HG03066 (cell line): ENCODE data around the gene RGS3.
A peak's percentile ranks its signal among the peaks of the same experiment; 100 is the strongest.

Source experiments
- ATAC-seq: cut with Tn5 transposase; IDR thresholded peaks from one replicate; pipeline ENCODE4 v1.9.1; 2021; ENCODE audit warnings: low read depth; ENCODE audit not compliant: unreplicated experiment

RGS3 gene

GRCh38 chr9:113594484-113595299 lies 131.2 kb downstream of the RGS3 start:
- no peak for ATAC-seq

GRCh38 chr9:113596616-113597320 lies 133.2 kb downstream of the RGS3 start:
- ATAC-seq: no peak

DNA sequence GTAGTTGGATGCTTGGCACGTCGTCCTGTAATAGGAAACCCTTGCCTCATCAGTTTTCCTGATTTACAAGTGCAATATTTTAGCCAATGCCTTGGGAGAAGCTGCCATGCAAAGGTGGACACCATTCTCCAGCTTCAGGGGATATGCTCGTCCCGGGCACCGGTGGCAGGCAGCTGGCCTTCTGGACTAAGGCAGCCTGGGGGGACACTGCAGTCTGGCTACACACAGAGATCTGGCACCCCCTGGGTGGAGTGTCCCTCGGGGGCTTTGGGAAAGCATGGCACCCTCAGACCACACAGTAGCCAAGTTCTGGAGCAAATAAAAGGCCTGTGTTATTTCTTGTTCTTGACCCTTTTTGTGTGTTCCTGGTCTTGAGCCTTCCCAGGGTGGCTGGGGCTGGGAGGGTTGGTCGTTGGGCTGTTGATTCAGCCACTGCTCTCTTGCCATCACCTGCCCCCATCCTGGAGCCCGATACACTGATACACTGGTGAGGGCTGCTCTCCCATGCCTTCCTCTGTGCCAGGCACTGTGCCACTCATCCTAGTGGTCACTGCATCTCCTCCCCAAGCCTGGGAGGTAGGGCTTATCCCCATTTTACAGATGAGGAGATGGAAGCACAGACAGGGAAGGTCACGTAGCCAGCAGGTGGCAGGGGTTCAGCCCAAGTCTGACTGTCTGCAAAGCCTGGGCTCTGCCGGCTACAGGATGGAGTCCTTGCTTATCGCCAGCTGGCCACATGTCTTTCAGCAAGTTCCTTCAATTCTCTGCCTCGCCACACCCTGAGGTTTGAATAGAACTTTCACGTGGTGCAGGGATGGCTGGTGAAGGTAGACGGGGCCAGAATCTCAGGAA lies 134.1 kb downstream of the RGS3 start:
- ATAC-seq: no peak

GRCh38 chr9:113598451-113598850 lies 134.9 kb downstream of the RGS3 start:
- ATAC-seq: no peak

- no peak for ATAC-seq
Measured at GRCh38 chr9:113598883-113599282, 135.4 kb downstream of the RGS3 start.

- ATAC-seq: no peak
Measured at GRCh38 chr9:113599646-113600022, 136.1 kb downstream of the RGS3 start.

- ATAC-seq: no peak
Measured at GRCh38 chr9:113600023-113600823, 136.7 kb downstream of the RGS3 start.

GRCh38 chr9:113600871-113601614 lies 137.5 kb downstream of the RGS3 start:
- no peak for ATAC-seq

DNA sequence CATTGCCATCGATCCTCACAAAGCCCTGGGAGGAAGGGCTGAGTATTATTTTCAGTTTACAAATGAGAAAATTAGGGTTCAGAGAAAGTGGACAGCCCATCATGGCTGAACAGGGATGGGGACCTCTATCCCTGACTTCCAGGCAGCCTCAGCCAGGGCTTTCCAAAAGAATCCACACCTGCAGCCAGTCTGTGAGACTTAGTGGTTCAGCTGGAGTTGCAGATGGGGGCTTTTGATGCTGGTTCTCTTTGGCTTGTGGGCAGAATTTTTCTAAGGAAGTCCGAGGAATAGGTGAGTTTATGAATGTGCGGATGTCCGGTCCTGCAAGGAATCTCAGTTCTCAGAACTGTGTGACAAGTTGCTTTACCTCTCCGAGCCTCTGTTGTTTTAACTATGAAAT lies 138.1 kb downstream of the RGS3 start:
- no peak for ATAC-seq

DNA sequence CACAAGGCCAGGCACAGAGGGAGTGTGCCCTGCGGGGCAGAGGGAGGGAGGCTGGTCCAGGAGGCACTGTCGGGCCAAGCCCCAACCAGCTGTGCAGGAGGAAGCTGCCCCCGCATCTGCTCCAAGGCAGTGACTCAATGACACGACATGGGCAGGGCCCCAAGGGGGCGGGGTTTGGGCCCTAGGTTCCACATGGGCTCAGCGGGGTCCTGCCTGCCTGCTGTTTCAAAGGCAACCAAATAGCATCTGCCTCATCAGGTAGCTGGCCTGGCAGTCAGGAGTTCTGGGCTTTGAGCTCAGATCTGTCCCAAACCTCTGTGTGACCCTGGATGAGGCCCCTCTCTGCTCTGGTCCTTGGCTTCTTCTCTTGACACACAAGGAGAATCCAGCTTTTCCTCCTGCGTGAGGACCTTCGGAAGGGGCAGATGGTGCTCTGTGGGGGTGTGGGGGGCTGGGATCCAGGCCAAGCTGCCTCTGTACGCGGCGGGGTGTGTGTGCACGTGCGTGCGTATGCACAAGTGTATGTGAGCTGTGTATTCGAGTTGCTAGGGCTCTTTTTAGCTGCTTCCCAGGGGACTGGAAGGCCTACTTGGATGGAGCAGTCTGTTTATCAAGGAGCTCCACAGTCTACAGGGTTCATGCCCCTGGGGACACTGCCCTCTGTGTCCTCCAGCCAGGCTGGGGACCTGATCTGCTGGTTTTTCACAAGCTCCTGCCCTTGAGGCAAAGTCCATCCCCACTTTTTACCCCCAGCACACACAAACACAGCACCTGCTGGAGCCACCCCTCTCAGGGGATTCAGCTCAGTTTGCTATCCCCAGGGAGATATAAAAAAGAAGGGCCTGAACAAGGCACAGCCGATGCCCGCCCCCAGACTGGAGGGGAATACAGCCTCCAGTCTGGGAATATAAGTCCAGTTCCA lies 138.9 kb downstream of the RGS3 start:
- peak; percentile 70 for ATAC-seq

DNA sequence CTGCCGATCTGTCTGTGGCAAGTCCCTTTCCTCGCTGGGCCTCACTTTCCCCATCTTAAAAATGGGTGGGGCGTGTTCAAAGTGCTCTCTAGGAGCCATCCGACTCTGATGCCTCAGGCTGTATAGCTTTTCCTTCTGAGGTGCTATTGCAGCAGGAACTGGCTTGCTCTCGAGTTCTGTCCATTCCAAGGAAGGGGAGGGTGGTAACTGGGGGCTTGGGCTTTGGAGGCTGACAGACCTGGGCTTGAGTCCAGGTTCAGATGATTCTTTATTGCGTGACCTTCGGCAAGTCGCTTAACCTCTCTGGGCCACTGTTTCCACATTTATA lies 139.5 kb downstream of the RGS3 start:
- no peak for ATAC-seq

DNA sequence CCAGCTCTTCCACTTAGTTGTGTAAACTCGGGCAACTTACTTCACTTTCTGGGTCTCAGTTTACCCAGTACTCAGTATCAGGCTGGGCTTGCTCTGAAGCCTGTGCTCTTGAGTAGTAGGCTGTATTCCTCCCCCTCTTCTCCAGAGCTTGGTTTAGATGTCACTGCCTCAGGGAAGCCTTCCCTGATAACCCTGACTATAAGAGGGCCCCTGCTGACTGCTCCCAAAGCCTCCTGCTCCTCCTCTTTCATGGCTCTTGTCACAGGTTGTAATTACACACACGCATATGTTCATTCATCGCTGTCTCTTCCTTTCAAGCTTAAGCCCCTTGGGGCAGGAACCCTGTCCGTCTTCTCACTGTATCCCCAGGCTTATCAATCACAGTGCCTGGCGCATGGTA lies 140.2 kb downstream of the RGS3 start:
- ATAC-seq: no peak

DNA sequence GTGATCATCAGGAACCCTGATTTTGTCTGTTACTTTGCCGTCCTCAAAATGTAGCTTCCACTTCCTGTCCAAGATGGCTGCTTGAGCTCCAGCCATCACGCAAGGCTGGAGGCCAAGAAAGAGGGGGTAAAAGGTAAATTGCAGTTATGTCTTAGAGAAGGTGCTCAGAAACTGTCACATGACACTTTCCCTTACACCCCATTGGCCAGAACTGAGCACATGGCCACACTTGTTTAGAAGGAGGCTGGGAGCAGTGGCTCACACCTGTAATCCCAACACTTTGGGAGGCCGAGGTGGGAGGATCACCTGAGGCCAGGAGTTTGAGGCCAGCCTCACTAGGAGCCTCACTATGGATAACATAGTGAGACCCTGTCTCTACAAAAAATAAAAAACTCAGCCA lies 140.9 kb downstream of the RGS3 start:
- ATAC-seq: no peak

- ATAC-seq: no peak
Measured at GRCh38 chr9:113606510-113606909, 143.0 kb downstream of the RGS3 start.

DNA sequence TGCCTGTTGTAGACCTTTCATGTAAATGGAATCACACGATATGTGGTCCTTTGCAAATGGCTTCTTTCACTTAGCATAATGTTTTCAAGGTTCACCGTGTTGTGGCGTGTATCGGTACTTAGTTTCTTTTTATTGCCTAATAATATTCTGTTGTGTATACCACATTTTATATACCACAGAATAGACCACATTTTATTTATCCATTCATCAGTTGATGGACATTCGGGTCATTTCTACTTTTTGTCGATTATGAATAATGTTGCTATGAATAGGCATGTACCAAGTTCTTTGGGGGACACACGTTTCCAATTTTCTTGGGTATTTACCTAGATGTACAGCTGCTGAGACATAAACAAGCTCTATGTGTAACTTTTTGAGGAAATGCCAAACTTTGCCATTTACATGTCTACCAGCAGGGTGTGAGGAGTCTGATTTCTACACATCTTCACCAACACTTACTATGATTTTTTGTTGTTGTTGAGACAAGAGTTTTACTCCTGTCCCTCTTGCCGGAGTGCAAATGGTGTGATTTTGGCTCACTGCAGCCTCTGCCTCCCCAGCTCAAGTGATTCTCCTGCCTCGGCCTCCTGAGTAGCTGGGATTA lies 144.7 kb downstream of the RGS3 start:
- ATAC-seq: no peak

GRCh38 chr9:113609562-113610318 lies 146.2 kb downstream of the RGS3 start:
- ATAC-seq: no peak

DNA sequence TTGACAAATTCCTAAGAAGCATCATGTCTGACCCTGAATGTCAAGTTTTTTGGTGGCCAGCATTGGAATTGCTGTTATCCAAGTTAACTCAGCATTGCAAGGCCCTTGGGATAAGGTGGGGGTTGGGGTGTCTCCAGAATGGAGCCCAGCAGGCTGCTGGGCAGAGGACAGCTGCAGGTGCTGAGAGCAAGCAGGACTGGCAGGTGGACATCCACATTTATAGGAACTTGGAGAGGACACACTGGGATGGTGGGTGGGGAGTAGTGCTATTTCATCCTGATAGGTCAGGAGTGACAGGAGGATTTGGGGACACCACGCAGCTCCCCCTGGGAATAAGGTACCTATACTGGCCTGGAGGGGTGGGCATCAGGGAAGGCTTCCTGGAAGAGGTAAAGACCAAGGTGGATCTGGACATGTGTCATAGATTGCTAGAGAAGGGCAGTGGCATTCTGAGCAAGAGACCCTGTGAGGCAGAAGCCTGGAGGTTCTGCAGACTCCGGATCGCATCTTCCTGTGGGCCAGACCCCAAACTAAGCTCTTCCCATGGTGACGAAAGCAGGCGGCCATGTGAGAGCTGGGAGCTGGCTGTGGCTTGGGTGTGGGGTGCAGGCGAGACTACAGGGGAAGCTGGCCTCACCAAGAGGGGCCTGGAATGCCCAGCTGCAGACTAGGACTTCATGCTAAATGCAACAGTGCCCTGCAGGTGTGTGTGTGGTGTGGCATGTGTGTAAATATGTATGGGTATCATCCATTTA lies 148.1 kb downstream of the RGS3 start:
- ATAC-seq: no peak
